HT1080 (cell line): ENCODE results near the gene TOM1L2. TPM values are rescaled to one million over a fixed set of nuclear protein-coding genes. Genes with fewer than 3 reads are reported as not detected.

Experiments
- DNase-seq: peaks from one replicate; pipeline ENCODE4 v3.0.0-alpha.2; 2015; ENCODE audit warnings: low read depth
- total RNA-seq: library from RNA; depleted of rRNA; stranded (reverse); fragments of >200 nt; shearing (Covaris generic); gene quantifications from 2 replicates; pipeline ENCODE4 v1.2.3, GENCODE V29; 2014

The TOM1L2 gene
- total RNA-seq, 1 experiment from 2014 or later: 17.5 TPM

DNA sequence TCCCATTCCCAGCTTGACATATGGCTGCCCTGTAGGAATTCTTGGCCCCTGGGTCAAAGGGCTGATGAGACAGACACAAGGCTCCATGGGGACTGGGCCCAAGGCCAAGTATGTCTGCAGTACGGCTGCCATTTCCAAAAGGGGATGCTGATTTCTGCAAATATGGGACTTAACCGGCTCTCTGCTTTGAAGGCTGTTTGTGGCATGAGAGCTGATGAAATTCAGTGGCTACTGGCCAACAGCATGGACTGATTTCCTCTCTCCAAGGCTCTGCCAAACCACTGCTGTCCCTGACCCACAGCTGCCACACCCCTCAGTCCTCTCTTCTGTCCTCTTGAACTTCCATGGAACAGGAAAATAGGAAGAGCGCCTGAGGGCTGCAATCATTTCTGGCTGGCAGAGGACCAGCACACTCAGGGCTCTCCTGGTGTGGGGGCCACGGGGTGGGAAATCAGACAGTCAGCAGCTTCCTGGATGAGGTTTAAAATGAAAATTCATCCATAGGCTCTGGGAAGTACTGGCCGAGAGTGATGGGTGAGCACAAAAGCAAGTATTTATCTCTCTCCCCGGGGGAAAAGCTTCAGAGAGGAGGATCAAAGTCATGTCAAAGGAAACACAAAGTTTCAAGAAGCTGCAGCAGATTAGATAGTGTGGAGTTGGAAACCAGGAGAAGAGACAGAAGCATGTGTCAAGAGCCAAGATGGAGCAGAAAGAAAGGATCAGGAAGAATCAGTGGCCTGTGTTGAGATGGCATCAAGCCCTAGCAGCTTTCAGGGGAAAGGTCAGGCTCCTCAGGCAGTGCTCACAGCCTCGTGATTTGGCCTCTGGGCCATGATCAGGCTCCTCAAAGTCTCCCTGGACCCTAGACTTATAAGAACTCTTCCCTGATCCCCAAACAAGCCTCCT, 71.3 kb downstream of the TOM1L2 start:
- peak; percentile 99 for DNase-seq

DNA sequence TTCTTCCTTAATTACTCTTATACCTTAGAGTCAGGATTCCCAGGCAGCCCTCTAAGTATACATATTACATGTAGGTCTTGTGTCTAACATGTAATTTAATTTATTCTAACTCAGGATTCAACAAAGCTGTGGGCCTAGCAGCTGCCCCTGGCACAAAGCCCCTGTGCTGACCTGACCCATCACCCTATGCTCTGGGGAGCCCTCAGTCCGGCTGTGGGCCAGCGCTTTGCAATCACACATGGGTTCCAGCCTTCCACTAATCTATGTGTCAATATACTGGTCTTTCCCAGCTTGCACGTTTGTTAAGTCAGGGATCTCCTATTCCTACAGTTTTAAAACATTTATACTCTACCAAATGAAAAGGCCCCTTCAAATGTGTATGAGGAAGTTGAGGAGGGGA, 72.7 kb downstream of the TOM1L2 start:
- DNase-seq: no peak

- DNase-seq: no peak
Observed at GRCh38 chr17:17898673-17899072, 73.5 kb downstream of the TOM1L2 start.

GRCh38 chr17:17897442-17897841, 74.8 kb downstream of the TOM1L2 start:
- no peak for DNase-seq

DNA sequence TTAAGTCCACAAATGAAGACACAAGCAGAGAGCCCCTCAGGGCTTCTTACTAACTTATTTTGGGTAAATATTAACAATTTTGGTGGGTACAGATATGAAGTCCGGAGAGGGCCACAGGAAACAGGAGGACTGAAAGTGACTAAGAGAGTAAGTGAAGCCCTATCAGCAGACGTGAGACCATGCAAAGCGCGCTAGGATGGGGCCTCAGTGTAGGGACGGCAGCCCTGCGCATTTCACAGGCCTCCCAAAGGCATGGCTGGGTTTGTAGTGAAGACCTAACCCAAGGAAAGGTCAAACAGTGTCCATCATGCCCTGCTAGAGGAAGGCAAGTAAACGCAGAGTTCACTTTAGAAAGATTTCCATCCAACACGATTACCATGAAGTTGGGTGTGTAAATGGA, 75.5 kb downstream of the TOM1L2 start:
- no peak for DNase-seq

DNA sequence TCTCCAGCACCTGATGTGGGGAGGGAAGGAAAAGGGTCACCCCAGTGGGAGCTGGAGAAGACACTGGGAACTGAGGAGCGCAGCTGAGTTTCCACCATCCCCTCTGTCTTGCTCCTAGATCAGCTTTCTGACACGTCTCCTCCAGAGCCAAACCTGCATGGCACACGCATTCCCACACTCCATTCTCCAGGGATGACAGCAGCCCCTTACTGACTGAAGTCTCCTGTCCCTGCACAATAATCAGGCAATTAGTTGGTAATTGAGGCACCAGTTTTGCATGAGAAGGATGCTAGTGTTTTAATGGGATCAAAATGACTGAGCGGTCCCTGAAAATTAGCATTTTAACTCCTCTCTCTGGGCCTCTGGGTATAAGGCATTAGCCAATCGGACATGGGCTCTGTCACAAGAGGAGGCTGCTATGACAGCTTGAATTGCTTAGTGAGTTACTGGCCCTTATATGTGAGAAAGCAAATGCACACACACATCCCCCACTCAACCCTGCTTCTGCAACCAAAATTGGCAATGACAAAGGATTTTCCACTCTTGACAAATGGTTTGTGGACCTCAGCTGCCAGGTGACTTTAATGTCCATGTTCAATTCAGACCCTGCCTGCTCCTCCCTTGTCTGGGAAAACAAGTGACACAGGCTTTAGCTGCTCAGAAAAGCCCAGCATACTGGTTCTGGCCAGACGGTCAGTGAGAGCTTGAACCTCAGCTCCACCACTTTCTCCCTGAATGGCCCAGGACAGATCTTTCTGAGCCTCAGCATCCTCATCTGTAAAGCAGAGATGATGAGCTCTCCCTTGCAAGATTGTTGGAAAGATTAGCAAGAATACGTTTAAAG, 78.2 kb downstream of the TOM1L2 start:
- DNase-seq: no peak

DNA sequence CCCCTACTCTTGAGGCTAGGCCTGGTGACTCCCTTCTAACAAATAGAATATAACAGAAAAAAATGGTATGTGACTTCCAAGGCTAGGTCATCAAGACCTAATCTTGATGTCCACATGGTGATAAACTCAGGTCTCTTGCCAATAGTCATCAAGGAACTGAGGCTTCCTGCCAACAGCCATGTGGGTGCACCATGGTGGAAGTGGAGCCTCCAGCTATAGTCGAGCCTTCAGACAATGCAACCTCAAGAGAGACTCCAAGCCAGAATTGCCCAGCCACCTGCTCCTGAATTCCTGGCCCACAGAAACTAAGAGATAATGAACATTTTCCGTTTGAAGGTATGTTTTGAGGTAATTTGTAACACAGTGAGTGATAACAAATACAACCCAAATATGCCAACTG, 79.5 kb downstream of the TOM1L2 start:
- DNase-seq: no peak

- no peak for DNase-seq
Observed at GRCh38 chr17:17892009-17892408, 80.2 kb downstream of the TOM1L2 start.

GRCh38 chr17:17890773-17891759, 81.1 kb downstream of the TOM1L2 start:
- DNase-seq: peak; percentile 53

DNA sequence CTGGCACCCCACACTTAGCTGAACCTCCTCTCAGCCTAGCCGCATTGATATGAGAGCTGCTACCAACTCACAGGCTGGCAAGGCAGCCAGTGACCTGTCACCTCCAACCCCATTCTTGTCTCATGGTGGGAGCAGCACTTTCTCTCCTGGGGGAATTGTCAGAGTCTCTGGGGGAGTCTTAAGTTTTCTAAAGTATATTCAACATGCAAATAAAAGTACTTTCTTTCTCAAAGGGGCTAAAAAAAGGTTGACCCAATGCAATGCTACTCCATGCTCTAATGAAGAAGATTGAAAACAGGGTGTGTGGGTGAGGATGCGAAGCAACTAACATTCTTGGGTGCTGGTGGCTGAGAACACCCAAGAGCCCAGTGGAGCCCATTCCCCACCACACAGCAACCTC, 82.3 kb downstream of the TOM1L2 start:
- no peak for DNase-seq

- DNase-seq: no peak
Observed at GRCh38 chr17:17888821-17889220, 83.4 kb downstream of the TOM1L2 start.

DNA sequence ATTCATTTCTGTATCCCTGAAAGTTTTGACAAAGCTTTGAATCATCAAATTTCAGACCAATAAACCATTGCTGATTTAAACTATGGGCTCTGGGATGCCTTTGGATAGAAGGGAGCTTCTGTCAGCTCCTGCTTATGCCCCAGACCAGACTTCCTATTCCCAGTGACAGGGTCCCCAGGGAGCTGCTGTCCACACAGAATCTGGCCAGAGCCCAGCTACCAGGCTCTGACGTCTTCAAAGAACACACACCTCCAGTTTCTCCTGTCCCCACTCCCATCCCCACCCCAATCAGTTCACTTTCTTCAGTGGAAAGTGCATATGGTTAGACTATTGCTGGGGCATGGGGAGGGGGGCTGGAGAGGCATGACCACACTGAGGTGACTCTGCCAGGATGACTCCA, 83.8 kb downstream of the TOM1L2 start:
- DNase-seq: no peak

DNA sequence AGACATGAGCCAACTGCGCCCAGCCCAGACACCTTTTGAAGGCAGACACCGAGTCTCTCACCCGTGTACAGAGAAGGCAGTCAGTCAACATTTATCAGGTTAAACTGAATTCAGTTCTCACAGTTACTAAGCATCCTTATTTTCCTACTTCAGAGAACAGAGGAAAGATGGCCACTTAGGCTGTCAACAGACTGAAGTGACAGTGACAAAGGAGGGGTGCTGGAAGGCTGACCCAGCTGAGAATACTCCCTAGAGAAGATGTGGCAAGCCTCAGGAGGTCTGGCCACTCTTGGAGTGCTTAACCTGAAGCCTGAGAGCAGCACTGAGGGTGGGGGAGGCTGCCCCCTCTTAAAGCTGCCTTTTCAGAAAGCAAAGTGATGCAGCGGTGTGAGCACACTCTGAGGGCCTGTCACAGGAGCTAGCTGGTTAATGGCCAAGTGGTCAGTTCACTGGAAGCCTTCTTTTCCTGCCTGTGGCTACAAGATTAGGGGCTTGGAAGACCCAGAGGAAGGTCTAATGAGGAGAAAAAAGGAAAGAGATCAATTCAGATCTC, 84.4 kb downstream of the TOM1L2 start:
- DNase-seq: no peak

GRCh38 chr17:17886726-17887125, 85.5 kb downstream of the TOM1L2 start:
- DNase-seq: no peak

DNA sequence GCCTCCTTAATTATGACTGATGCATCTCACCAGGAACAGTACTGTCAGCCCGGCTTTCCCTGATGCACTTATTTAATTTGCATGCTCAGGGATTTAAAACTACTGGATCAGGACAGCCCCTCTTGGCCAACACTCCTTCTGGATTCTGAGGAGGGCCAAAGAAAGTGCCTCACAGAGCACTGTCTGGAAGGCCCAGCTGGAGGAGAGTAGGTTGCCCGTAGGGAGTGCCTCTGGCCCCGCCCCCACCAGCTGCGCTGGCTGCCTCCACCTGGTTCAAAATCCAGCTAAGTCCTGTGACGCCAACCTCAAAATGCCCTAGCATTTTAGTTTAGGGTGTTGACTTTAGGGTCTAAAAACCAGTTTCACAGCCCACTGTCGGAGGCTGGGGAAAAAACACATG, 86.0 kb downstream of the TOM1L2 start:
- DNase-seq: no peak

DNA sequence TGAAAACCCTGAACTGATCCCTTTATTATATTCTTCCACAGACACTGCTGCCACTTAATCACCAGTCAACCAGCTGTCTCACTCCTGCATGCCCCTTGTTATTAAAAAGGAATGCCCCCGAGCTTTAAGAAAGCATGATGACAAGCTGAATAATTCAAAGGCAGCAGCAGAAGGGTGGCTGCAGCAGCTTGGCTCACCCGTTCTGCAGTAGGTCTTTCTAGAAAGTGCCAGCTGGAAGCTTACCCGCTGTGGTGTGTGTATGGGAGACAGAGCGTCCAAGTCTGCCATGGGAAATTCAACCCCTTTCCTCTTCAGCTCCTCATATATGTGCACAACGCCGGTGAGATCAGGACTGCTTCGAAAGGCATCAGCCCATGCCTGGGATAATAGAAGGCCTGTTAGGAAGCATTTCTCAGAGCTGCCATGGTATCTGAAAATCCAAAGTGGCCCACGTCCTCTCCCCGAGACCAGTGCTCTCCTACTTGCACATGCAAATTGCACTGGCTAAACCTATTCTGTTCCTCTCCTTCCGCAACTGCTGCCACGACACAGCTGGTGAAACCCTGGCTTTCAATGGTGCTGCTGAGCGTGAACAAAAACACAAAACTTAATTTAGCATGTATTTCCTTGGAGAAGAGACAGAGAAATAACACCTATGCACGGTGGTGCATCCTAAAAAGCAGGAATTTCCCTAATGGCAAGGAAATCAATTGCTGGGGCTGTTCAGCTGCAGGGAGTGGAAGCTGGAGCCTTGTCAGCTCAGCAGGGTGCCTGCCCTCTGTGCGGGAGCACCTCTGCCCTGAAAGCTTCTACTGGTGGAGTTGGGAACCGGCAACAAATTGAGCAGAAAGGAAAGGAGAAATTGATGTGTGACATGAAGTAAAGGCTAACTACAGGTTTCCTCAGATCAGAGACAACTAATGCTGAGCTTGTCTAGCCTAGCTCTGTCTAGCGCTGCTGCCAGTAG, 87.5 kb downstream of the TOM1L2 start:
- no peak for DNase-seq

DNA sequence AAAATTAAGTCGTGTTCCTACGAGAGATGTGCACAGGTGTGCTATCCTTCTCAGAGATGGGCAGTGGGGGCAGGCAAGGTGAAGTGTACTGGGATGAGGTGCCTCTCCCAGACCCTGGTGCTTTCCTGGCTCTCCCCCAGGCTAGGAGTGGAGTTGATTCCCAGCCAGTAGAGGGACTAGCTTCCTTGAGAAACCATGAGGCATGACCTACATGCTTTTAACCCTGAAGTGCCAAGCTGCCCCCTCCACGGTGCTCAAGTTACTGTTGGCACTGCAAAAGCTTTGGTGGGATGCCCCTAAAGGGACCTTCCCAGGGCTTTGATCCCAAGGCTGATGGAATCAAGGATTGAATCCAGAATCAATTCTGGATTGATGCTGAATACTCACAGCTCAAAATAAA, 88.4 kb downstream of the TOM1L2 start:
- DNase-seq: no peak

- no peak for DNase-seq
Observed at GRCh38 chr17:17882082-17882581, 90.1 kb downstream of the TOM1L2 start.

DNA sequence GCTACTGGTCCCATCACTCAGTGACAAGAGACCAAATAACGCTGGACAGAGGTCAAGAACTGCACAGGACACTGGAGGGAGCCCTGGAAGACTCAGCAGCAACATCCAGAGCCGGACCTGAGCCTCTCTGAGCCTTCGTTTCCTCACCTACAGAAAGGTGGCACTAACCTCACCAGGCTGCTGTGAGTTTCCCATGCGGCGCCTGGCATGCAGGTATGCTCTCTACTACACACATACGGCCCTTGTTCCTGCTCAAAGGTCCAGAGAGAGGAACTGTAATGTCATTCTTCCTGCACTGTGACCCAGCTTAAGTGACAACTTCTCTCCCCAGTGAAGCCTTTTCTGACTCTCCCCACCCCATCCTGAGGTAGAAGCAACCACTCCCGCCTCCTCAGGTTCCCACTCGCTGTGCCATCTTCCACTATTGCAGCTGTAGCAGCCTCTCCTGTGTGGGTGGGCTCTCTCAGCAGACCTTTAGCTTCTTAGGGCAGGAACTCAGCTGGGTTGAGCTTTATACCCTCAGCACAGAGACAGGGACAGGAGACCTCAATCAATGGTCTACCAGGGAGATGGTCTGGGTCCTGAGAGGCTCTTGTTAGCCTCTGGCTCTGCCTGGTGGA, 91.5 kb downstream of the TOM1L2 start:
- no peak for DNase-seq
